ENCODE measurements around the gene MAGI1.
A peak's percentile ranks its signal among the peaks of the same experiment; 100 is the strongest.

MAGI1 gene

DNA sequence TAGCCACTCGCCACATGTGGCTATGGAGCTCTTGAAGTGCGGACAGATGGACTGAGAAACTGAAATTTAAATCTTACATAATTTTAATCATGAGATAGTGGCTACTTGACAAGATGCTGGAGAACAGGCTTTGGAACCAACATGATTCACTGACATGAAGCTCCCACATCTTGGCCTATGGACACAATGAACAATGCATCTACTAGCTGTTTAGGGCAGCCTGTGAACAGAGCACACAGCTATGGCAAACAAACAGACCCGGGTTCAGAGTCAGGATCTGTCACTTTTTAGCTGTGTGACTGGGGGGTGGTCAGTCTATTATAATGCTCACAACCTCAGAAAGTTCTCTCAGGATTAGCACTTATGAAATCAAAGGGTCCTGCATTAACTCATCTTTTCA is 616.6 kb downstream of the MAGI1 start:
- Histone ChIP-seq H3K27me3 (no peaks in the 10 kb centered on the region), H3K27ac (no peak overlapping the region)
- intact Hi-C loops (cut with DNase I; ENCODE audit: low total_unique reads), result no loop called here

DNA sequence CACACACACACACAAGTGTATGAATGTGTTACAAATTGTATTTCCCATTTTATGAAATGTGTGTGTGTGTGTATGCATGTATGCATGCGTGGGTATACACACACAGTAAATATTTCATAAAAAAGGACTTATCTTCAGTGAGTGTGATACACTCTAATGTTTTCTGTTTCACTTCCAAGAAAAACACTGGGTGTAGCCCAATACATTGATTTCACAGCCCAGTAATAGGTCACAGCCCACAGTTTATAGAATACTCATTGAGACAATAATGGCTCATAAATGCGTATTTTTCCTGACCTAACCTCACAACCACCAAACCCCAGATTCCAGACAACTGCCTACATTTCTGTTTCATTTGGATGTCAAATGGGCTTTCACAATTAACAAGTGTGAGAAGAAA is 619.5 kb downstream of the MAGI1 start:
- no peaks in the 10 kb centered on the region for H3K27me3 ChIP-seq
- TF ChIP-seq, protein P1, sequence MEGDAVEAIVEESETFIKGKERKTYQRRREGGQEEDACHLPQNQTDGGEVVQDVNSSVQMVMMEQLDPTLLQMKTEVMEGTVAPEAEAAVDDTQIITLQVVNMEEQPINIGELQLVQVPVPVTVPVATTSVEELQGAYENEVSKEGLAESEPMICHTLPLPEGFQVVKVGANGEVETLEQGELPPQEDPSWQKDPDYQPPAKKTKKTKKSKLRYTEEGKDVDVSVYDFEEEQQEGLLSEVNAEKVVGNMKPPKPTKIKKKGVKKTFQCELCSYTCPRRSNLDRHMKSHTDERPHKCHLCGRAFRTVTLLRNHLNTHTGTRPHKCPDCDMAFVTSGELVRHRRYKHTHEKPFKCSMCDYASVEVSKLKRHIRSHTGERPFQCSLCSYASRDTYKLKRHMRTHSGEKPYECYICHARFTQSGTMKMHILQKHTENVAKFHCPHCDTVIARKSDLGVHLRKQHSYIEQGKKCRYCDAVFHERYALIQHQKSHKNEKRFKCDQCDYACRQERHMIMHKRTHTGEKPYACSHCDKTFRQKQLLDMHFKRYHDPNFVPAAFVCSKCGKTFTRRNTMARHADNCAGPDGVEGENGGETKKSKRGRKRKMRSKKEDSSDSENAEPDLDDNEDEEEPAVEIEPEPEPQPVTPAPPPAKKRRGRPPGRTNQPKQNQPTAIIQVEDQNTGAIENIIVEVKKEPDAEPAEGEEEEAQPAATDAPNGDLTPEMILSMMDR (IDR thresholded peaks at IDR 0.05), result no peak
- intact Hi-C loops (cut with DNase I; ENCODE audit: low total_unique reads), result loop anchor here (10.0 kb wide), 1 partner anchor 894 kb away; no protein-coding TSS in a partner anchor

More for the DNA sequence above, 616.6 kb downstream of the MAGI1 start:
- Histone ChIP-seq H3K36me3 (peaks cover 0 to 16% (median 0%) of the 10 kb centered on the region in 3 donors), H3K4me3 (no peak overlapping the region), H3K4me1 (no peaks in the 10 kb centered on the region), H3K9me3 (no peaks in the 10 kb centered on the region)
- no peak for DNase-seq
- TF ChIP-seq, protein P1 (IDR thresholded peaks at IDR 0.05), result no peak

DNA sequence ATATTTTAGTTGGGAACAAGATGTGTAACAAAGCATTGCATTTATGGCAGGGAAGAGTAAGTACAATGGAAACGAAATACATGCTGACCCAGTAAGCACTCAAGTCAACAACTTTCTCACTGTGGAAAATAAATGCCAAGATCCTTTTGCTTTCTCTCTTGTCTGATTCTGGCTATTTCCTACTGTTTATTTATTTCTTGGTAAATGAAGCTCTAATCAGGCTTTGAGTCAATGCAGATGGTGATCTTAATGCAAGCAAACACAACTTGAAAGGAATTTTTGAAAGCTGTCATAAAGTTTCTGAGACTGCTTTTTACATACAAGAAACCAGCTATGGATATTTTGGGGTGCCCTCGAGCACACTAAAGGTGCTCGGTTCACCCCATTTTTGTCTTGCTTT is 624.8 kb downstream of the MAGI1 start:
- H3K9me3 ChIP-seq, result no peaks in the 10 kb centered on the region
- TF ChIP-seq, protein P1 (IDR thresholded peaks at IDR 0.05), result no peak
- H3K27ac ChIP-seq, result no peak overlapping the region
- peaks cover 0 to 3% (median 0%) of the 10 kb centered on the region in 3 donors for H3K36me3 ChIP-seq
- DNase-seq, result no peak
- H3K4me3 ChIP-seq, result no peak overlapping the region
- intact Hi-C loops (cut with DNase I; ENCODE audit: low total_unique reads), result loop anchor here (10.0 kb wide), 1 partner anchor 889 kb away; no protein-coding TSS in a partner anchor
- H3K27me3 ChIP-seq, result no peaks in the 10 kb centered on the region
- peaks cover 0 to 23% (median 13%) of the 10 kb centered on the region in 4 donors for H3K4me1 ChIP-seq

More for the DNA sequence above, 619.5 kb downstream of the MAGI1 start:
- no peak for DNase-seq
- H3K9me3 ChIP-seq, result no peaks in the 10 kb centered on the region
- no peak overlapping the region for H3K4me3 ChIP-seq
- no peak overlapping the region for H3K27ac ChIP-seq
- H3K4me1 ChIP-seq, result no peaks in the 10 kb centered on the region
- H3K36me3 ChIP-seq, result peaks cover 0 to 13% (median 3%) of the 10 kb centered on the region in 3 donors

DNA sequence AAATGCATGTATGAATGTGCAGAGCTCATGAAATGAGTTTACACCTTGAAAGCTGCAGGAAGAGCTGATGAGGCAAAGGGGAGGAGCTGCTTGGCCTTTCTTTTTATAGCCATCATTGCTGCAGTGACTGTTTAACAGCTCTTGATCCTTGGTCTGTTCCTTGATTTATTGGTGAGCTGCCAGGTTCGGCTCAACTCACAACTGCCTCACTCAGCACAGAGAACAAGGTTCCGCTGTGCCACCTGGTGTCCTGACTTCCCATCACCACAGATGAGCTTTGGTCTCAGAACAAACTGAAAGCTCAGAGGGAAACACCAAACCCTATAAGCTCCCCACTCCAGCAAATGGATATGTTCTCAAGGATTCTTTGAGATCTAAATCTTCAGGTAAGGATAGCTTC is 626.1 kb downstream of the MAGI1 start:
- Histone ChIP-seq H3K4me1 (peaks cover 0 to 23% (median 13%) of the 10 kb centered on the region in 4 donors), H3K27ac (no peak overlapping the region), H3K27me3 (no peaks in the 10 kb centered on the region), H3K9me3 (no peaks in the 10 kb centered on the region), H3K4me3 (no peak overlapping the region), H3K36me3 (peaks cover 0 to 3% (median 0%) of the 10 kb centered on the region in 3 donors)
- no peak for DNase-seq
- TF ChIP-seq, protein P1 (IDR thresholded peaks at IDR 0.05), result peak in 1 of 2 experiments; percentile 21
- intact Hi-C loops (cut with DNase I; ENCODE audit: low total_unique reads), result loop anchor here (10.0 kb wide), 1 partner anchor 888 kb away; no protein-coding TSS in a partner anchor

DNA sequence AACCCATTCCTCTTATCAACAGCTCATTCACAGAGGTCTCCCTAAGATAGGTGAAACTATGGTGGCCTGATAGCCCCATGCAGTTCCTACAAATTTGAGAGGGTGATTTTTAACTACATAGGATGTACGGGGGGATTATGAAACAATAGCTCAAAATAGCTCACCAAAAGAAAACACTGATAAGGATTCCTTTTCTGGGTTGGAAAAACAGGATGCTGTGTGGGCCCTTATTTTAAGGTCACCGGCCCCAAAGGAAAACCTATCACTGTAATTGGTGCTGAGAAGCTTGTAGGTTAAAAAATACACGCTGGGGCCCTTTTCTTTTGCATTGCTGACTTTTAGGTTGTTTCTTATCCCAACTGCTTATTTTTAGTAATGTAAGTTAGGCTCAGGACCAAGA is 627.4 kb downstream of the MAGI1 start:
- Histone ChIP-seq H3K4me1 (peaks cover 0 to 23% (median 13%) of the 10 kb centered on the region in 4 donors), H3K36me3 (peaks cover 0 to 3% (median 0%) of the 10 kb centered on the region in 3 donors), H3K4me3 (no peak overlapping the region), H3K27ac (no peak overlapping the region), H3K27me3 (no peaks in the 10 kb centered on the region), H3K9me3 (no peaks in the 10 kb centered on the region)
- intact Hi-C loops (cut with DNase I; ENCODE audit: low total_unique reads), result loop anchor here (10.0 kb wide), 1 partner anchor 887 kb away; no protein-coding TSS in a partner anchor
- TF ChIP-seq, protein P1 (IDR thresholded peaks at IDR 0.05), result no peak
- DNase-seq, result no peak

Measured in tibial artery (tissue), 4 donors.